ENCODE results near the gene TAS2R3. TPM values are rescaled to one million over a fixed set of nuclear protein-coding genes. Genes with fewer than 3 reads are reported as not detected.

TAS2R3 gene
- total RNA-seq, 1 experiment from 2014 or later: 0.49 TPM

DNA sequence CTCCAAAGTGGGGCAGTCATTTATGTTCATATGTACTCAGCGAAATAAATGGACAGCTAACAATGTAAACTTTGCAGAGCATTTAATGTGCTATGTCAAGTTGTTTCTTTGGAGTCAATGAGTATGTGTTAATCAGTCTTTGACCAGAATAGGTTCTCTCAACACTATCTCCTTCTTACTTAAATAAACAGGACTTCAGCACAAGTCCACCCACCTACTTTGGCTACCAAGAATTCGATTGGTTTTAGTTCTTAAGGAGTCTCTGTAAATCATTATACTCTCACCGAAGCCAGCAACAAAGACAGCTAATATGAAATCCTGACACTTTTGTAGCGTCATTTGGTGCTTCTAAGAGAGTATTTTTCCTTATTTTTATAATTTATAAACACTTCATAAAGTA is 48.9 kb upstream of the TAS2R3 start:
- no TSS peak for BruUV-seq (replicated peaks)
- POLR2A ChIA-PET: no interaction called here
- H3K4me1 ChIP-seq (ENCODE audit: control insufficient read depth, insufficient read depth, low read length): no peaks in the 10 kb centered on the region
- DNase-seq (ENCODE audit: low read depth, low spot score) (no peak), ATAC-seq (no peak)
- H3K4me3 ChIP-seq (ENCODE audit: low read depth in 2 of 2, low read length in 2 of 2): no peak overlapping the region
- intact Hi-C loops (cut with micrococcal nuclease; ENCODE audit: unreplicated experiment) (no loop called here), in situ Hi-C loops (cut with HindIII; ENCODE audit: low pct_unique_long_range_greater_than_20kb, low sequenced_read_pairs) (no loop called here)
- no peaks in the 10 kb centered on the region for H3K9me3 ChIP-seq (ENCODE audit: control insufficient read depth, insufficient read depth, low read depth, low read length)
- TF ChIP-seq, protein P1, sequence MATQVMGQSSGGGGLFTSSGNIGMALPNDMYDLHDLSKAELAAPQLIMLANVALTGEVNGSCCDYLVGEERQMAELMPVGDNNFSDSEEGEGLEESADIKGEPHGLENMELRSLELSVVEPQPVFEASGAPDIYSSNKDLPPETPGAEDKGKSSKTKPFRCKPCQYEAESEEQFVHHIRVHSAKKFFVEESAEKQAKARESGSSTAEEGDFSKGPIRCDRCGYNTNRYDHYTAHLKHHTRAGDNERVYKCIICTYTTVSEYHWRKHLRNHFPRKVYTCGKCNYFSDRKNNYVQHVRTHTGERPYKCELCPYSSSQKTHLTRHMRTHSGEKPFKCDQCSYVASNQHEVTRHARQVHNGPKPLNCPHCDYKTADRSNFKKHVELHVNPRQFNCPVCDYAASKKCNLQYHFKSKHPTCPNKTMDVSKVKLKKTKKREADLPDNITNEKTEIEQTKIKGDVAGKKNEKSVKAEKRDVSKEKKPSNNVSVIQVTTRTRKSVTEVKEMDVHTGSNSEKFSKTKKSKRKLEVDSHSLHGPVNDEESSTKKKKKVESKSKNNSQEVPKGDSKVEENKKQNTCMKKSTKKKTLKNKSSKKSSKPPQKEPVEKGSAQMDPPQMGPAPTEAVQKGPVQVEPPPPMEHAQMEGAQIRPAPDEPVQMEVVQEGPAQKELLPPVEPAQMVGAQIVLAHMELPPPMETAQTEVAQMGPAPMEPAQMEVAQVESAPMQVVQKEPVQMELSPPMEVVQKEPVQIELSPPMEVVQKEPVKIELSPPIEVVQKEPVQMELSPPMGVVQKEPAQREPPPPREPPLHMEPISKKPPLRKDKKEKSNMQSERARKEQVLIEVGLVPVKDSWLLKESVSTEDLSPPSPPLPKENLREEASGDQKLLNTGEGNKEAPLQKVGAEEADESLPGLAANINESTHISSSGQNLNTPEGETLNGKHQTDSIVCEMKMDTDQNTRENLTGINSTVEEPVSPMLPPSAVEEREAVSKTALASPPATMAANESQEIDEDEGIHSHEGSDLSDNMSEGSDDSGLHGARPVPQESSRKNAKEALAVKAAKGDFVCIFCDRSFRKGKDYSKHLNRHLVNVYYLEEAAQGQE (IDR thresholded peaks at IDR 0.05; ENCODE audit: insufficient read depth in 1 of 2, low read depth in 2 of 2, low read length in 1 of 2): no peak
- TF ChIP-seq SIN3A (IDR thresholded peaks at IDR 0.05; ENCODE audit: borderline replicate concordance, insufficient read depth, low read depth, low read length) (no peak), TCF7L2 (IDR thresholded peaks at IDR 0.05; ENCODE audit: low read depth, low read length) (no peak)
- no peak overlapping the region for H3K27ac ChIP-seq (ENCODE audit: low read length)
- H3K27me3 ChIP-seq (ENCODE audit: control insufficient read depth, insufficient read depth, low read length): peaks cover 11% of the 10 kb centered on the region; the same call in 1 of the 2 replicates
- H3K36me3 ChIP-seq (ENCODE audit: control insufficient read depth, insufficient read depth, low read length): no peaks in the 10 kb centered on the region
- CTCF ChIA-PET: interaction anchor here (0.5 kb wide), 2 partner anchors 13 to 15 kb away, joined by 5 to 6 read pairs; no protein-coding TSS in a partner anchor

DNA sequence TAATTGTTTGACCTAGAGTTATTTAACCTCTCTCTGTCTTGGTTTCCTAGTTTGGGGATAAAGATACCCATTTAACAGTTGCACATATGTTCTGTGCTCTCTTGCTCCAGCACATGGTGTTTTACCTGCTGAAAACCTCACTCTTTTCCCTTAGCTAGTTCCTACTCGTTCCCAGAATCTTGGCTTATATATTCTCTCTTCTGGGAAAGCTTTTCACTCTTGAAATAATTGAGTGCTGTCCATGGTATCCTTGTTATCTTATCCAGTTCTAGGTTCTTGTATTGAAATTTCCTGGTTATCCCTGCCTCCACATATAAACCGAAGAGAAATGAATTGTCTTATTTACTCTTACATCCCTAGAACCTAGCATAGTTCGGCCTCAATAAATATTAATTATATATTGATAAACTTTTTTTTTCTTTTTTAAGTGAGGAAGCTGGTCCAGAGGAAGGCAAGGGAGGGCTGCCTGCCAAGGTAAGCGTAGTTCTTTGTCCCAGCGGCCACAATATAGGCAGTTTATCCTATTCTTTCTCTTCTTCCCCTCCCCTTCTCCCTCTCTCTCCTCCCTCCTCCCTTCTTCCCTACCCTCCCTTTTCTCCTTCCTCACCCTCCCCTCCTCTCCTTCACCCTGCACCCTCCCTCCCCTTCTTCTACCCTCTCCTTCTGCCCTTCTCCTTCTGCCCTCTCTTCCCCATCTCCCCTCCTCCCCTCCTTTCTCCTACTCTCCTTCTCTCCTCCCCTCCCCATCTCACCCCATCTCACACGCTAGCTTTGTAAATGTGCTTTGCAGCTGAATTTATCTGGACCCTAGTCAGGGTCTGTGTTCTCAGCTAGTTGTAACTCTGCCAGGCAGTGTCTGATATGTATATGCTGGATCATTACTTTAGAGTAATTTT is 47.9 kb upstream of the TAS2R3 start:
- BruUV-seq (replicated peaks): no TSS peak
- TF ChIP-seq SIN3A (IDR thresholded peaks at IDR 0.05; ENCODE audit: borderline replicate concordance, insufficient read depth, low read depth, low read length) (no peak), TCF7L2 (IDR thresholded peaks at IDR 0.05; ENCODE audit: low read depth, low read length) (no peak)
- TF ChIP-seq, protein P2, sequence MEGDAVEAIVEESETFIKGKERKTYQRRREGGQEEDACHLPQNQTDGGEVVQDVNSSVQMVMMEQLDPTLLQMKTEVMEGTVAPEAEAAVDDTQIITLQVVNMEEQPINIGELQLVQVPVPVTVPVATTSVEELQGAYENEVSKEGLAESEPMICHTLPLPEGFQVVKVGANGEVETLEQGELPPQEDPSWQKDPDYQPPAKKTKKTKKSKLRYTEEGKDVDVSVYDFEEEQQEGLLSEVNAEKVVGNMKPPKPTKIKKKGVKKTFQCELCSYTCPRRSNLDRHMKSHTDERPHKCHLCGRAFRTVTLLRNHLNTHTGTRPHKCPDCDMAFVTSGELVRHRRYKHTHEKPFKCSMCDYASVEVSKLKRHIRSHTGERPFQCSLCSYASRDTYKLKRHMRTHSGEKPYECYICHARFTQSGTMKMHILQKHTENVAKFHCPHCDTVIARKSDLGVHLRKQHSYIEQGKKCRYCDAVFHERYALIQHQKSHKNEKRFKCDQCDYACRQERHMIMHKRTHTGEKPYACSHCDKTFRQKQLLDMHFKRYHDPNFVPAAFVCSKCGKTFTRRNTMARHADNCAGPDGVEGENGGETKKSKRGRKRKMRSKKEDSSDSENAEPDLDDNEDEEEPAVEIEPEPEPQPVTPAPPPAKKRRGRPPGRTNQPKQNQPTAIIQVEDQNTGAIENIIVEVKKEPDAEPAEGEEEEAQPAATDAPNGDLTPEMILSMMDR (IDR thresholded peaks at IDR 0.05): no peak
- TF ChIP-seq, protein P1 (IDR thresholded peaks at IDR 0.05; ENCODE audit: insufficient read depth in 1 of 2, low read depth in 2 of 2, low read length in 1 of 2): peak in 1 of 2 experiments; percentile 75; a peak in 2 of 4 replicates
- in situ Hi-C loops (cut with HindIII; ENCODE audit: low pct_unique_long_range_greater_than_20kb, low sequenced_read_pairs): no loop called here
- no peak for ATAC-seq
- POLR2A ChIA-PET: no interaction called here
- no peaks in the 10 kb centered on the region for H3K9me3 ChIP-seq (ENCODE audit: control insufficient read depth, insufficient read depth, low read depth, low read length)
- CTCF ChIA-PET: interaction anchor here (0.5 kb wide), 1 partner anchor 14 kb away, joined by 5 read pairs; no protein-coding TSS in a partner anchor
- H3K27ac ChIP-seq (ENCODE audit: low read length): no peak overlapping the region
- no peaks in the 10 kb centered on the region for H3K4me1 ChIP-seq (ENCODE audit: control insufficient read depth, insufficient read depth, low read length)
- intact Hi-C loops (cut with micrococcal nuclease; ENCODE audit: unreplicated experiment): no loop called here
- peaks cover 11% of the 10 kb centered on the region; the same call in 1 of the 2 replicates for H3K27me3 ChIP-seq (ENCODE audit: control insufficient read depth, insufficient read depth, low read length)
- no peak for DNase-seq (ENCODE audit: low read depth, low spot score)
- no peaks in the 10 kb centered on the region for H3K36me3 ChIP-seq (ENCODE audit: control insufficient read depth, insufficient read depth, low read length)
- H3K4me3 ChIP-seq (ENCODE audit: low read depth in 2 of 2, low read length in 2 of 2): no peak overlapping the region

Measured in Panc1 (cell line).